ENCODE results near the gene SELENOK. TPM values are rescaled to one million over a fixed set of nuclear protein-coding genes. Genes with fewer than 3 reads are reported as not detected.
A peak's percentile ranks its signal among the peaks of the same experiment; 100 is the strongest.

The SELENOK gene
- polyA plus RNA-seq, 1 donor, result 64.7 TPM

DNA sequence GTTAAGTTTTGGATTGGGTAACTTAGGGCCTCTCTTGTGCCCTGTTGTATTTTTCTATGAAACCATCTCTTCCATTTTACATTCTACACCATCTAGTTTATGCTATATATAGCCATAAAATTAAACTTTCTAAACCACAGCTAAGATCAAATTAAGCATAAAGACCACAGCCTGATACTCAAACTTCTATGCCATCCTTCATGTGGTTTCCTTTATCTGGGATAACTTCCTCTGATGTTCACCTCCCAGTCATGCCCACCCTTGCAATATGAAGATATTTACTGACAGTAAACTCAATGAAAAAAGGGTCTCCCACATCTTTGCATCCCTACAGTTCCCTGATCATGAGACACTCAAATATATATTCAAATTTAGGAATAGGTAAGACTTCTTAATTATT lies 4.2 kb downstream of the SELENOK start:
- no peak for DNase-seq

- no peak for DNase-seq
Measured at GRCh38 chr3:53885239-53885638, 6.4 kb downstream of the SELENOK start.

GRCh38 chr3:53884623-53885022 lies 7.0 kb downstream of the SELENOK start:
- DNase-seq, result no peak

DNA sequence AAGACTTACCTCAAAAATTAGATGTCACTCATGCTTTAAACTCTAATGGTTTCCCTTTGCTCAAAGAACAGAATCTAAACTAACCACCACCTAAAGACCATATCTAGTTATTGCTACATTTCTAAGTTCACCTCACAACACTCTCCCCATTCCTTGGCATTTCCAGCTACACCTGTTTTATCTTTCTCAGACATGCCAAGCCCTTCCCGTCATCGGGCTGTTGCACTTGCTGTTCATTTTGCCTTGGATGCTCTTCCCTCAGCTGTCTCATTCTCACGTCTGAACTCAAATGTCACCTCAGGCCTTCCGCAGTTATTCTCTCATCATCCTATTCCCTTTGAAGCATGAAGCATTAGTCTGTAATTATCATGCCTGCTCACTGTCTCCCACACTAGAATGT lies 8.7 kb downstream of the SELENOK start:
- DNase-seq, result no peak

GRCh38 chr3:53881691-53882593 lies 9.7 kb downstream of the SELENOK start, which contains the start of gene ACTR8:
TSS of gene ACTR8 (minus strand) at chr3:53882152. CDS start at chr3:53882101, 51 bp downstream.
- peak; percentile 88 for DNase-seq

- no peak for DNase-seq
Measured at GRCh38 chr3:53880396-53881345, 11.0 kb downstream of the SELENOK start.

DNA sequence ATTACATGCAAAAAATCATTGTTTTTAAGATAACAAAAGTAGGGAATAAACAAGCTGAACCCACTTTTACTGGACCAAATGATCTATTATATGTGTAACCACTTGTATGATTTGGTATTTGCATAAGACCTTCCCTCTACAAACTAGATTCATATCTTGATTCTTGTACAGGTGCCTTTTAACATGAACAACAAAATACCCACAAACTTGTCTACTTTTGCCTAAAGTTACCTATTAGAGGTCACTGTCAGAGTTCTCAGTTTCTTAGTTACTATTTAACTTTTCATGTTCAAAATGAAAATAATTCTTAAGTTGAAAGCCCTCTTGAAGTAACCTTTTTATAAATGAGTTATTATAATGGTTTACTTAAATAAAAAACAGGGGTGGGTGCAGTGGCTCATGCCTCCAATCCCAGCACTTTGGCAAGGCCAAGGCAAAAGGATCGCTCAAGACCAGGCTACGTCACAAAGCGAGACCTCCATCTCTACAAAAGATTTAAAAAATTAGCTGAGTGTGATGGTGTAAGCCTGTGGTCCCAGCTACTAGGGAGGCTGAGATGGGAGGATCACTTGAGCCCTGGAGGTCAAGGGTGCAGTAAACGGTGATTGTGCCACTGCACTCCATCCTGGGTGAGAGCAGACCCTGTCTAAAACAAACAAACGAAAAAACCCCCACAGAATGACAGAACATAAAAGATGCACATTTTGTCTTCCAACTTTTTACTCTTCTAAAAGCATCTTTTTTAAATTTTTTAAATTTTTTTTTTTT lies 25.7 kb downstream of the SELENOK start:
- no peak for DNase-seq

DNA sequence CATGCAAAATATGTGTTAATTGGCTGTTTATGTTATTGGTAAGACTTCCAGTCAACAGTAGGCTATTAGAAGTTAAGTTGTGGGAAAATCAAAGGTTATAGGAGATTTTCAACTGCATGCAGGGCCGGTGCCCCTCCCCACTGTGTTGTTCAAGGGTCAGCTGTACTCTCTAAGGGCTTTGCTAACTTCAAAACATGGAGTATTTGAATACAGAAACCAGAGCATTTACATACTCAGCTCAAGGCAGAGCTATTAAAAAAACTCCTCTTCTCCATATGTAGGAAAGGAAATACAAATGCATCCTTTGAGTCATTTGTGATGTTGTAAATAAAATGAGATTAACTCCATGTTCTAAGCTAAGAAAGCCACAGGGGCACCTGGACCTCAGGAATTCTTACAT lies 28.5 kb downstream of the SELENOK start:
- DNase-seq, result no peak

DNA sequence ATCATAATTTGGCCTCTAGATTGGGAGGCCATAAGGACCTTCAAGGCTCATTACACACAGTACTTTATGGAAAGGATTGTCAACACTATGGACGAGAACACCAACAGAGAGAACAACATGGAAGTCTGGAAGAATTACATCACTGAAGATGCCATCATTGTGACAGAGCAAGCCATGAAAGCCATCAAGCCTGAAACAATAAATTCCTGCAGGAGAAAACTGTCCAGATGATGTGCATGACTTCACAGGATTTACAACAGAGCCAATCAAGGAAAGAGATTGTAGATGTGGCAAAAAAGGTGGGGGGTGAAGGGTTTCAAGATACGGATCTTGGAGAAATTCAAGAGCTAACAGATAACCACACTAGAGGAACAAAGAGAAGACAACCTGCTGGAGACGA lies 29.4 kb downstream of the SELENOK start:
- no peak for DNase-seq

GRCh38 chr3:53860196-53860595 lies 31.5 kb downstream of the SELENOK start:
- DNase-seq, result no peak

DNA sequence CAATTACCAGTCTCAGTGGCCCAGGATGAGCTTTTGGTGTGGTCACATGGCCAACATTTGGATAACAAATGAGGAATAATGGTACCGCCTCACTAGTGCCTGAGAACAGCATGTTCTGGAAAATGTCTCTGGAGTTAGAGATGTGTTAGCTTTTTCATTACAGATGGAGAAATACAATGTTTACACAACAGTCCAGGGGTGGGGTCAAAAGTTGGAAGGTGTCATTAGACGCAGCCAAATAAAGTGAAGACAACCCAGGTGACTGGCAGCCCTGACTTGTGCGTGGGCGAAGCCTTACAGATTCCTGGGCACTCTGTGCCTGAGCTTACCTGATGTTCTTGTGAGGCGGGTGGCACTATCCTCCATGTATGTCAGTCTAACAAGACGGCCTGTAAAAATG lies 32.5 kb downstream of the SELENOK start:
- DNase-seq, result no peak

GRCh38 chr3:53858096-53858741 lies 33.4 kb downstream of the SELENOK start:
- no peak for DNase-seq

GRCh38 chr3:53856964-53857363 lies 34.7 kb downstream of the SELENOK start:
- DNase-seq, result no peak

- peak; percentile 21 for DNase-seq
Measured at GRCh38 chr3:53850895-53851294, 40.8 kb downstream of the SELENOK start.

DNA sequence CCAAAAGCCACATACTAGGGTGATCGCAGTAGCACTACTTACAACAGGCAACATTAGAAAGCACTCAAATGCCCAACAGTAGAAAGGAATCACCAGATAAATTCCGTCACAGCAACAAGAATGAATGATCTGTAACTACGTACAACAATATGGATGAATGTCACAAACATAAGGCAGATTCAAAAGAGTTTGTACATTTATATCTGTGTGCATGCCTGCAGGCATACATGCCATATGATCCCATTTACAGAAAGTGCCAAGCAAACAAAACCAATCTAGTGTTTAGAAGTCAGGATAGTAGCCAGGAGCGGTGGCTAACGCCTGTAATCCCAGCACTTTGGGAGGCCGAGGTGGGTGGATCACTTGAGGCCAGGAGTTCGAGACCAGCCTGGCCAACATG lies 41.7 kb downstream of the SELENOK start:
- DNase-seq, result no peak

DNA sequence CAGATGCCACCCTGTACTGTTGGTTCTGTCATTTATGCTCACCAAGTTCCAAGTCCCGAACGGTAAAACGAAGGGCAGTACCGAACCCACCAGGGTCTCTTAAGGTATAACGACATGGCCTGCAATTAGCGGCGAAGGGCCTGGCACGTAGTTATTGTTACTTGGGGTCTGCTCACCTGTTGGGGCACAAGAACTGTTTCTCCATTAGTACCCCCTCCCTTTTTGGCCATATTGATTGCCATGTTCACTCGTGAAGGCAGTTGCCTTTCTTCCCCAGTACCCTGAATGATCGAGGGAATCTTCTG lies 44.9 kb downstream of the SELENOK start:
- DNase-seq, result no peak

- peak; percentile 50 for DNase-seq
Measured at GRCh38 chr3:53846134-53846850, 45.4 kb downstream of the SELENOK start, which contains the start of the genes CHDH and IL17RB. TSS of gene CHDH (minus strand) at chr3:53846419. CDS start at chr3:53824008, 22,411 bp downstream. TSS of gene IL17RB (plus strand) at chr3:53846568. CDS start at chr3:53846589, 21 bp downstream.

DNA sequence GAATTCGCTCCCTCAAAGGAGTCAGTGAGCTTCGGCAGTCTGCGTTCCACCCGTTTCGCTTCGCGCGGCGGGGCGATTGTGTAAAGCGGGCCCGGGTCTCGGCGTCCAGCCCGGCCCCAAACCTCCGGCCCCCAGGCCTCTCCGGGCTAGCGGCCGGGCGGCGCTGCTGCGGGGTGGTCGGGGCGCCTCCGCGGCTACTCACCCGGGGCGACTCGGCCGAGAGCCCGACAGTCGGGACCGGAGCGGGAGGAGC lies 45.9 kb downstream of the SELENOK start:
- no peak for DNase-seq

- DNase-seq, result peak; percentile 68
Measured at GRCh38 chr3:53845103-53845880, 46.4 kb downstream of the SELENOK start.
